GM23338 (cell line): ENCODE measurements around the gene ITPR2. TPM values are rescaled to one million over a fixed set of nuclear protein-coding genes. Genes with fewer than 3 reads are reported as not detected.
"Not testable (repeated sequence)": the region's sequence is repeated elsewhere in the genome, so short reads cannot be mapped to it uniquely, and the experiment has no call there.

Source experiments
- ATAC-seq: fragments of 200-7000 bp; cut with Tn5 transposase; 3 replicates; pipeline ENCODE4 v1.9.1; 2020
- DNase-seq: peaks from one replicate; pipeline ENCODE4 v3.0.0-alpha.2; 2015; ENCODE audit warnings: low spot score
- H2AFZ ChIP-seq: fragments of 200-600 bp; sonication (generic); 2 replicates; pipeline ENCODE4 v1.8.0; 2016; ENCODE audit warnings: antibody characterized with exemption, mild to moderate bottlenecking, moderate library complexity
- H3F3A ChIP-seq: fragments of 200-600 bp; sonication (generic); replicated peaks from 2 replicates; pipeline ENCODE4 v1.8.0; 2017; ENCODE audit warnings: antibody characterized with exemption, mixed run types, low read depth
- H3K27ac ChIP-seq: fragments of 200-600 bp; sonication (generic); 2 replicates; pipeline ENCODE4 v1.6.1; 2016; ENCODE audit warnings: low read depth
- H3K27me3 ChIP-seq: fragments of 200-600 bp; sonication (generic); 2 replicates; pipeline ENCODE4 v1.8.0; 2016; ENCODE audit warnings: mild to moderate bottlenecking, mixed run types, moderate library complexity; ENCODE audit not compliant: insufficient read depth
- H3K36me3 ChIP-seq: fragments of 200-600 bp; sonication (generic); 2 replicates; pipeline ENCODE4 v1.8.0; 2016; ENCODE audit warnings: mild to moderate bottlenecking; ENCODE audit not compliant: insufficient read depth
- H3K4me1 ChIP-seq: fragments of 200-600 bp; sonication (generic); 2 replicates; pipeline ENCODE4 v1.8.0; 2016; ENCODE audit warnings: mild to moderate bottlenecking, moderate library complexity; ENCODE audit not compliant: insufficient read depth
- H3K4me2 ChIP-seq: fragments of 200-600 bp; sonication (generic); 2 replicates; pipeline ENCODE4 v1.7.1; 2017; ENCODE audit warnings: mixed run types
- H3K4me3 ChIP-seq: fragments of 200-600 bp; sonication (generic); 2 replicates; pipeline ENCODE4 v1.6.1; 2016; ENCODE audit warnings: mixed run types
- H3K79me2 ChIP-seq: fragments of 200-600 bp; sonication (generic); replicated peaks from 2 replicates; pipeline ENCODE4 v1.8.0; 2017; ENCODE audit warnings: mild to moderate bottlenecking; ENCODE audit not compliant: insufficient read depth
- H3K9me2 ChIP-seq: fragments of 200-600 bp; sonication (generic); 2 replicates; pipeline ENCODE4 v1.8.0; 2017; ENCODE audit not compliant: insufficient read depth
- H4K20me1 ChIP-seq: fragments of 200-600 bp; sonication (generic); replicated peaks from 2 replicates; pipeline ENCODE4 v1.8.0; 2017; ENCODE audit warnings: mild to moderate bottlenecking; ENCODE audit not compliant: insufficient read depth
- H3K27ac Mint-ChIP-seq: 2 replicates; pipeline ENCODE4 v1.8.0; 2020; ENCODE audit warnings: inconsistent platforms, mild to moderate bottlenecking, moderate library complexity, mixed read lengths
- H3K27me3 Mint-ChIP-seq: 3 replicates; pipeline ENCODE4 v1.8.0; 2022; ENCODE audit warnings: low read depth, mild to moderate bottlenecking, moderate library complexity, mixed read lengths, inconsistent platforms; ENCODE audit not compliant: insufficient read depth, poor library complexity
- H3K36me3 Mint-ChIP-seq: 3 replicates; pipeline ENCODE4 v1.8.0; 2021; ENCODE audit warnings: low read depth, mild to moderate bottlenecking, inconsistent platforms, moderate library complexity, mixed read lengths
- H3K4me1 Mint-ChIP-seq: 3 replicates; pipeline ENCODE4 v1.8.0; 2020; ENCODE audit warnings: mild to moderate bottlenecking, inconsistent platforms, mixed read lengths
- H3K4me3 Mint-ChIP-seq: 3 replicates; pipeline ENCODE4 v1.8.0; 2021; ENCODE audit warnings: moderate library complexity, mild to moderate bottlenecking, inconsistent platforms, mixed read lengths
- H3K9me3 Mint-ChIP-seq: 3 replicates; pipeline ENCODE4 v1.8.0; 2020; ENCODE audit warnings: moderate library complexity, mild to moderate bottlenecking, inconsistent platforms, mixed read lengths
- CREB1 ChIP-seq: fragments of 250-450 bp; sonication (Bioruptor Pico); IDR thresholded peaks from 2 replicates; pipeline ENCODE4 v1.5.0; 2020; ENCODE audit warnings: low read depth, mild to moderate bottlenecking, moderate library complexity
- CTCF ChIP-seq, 2 experiments: fragments of 200-600 bp in 1 of 2; sonication (generic) in 1 of 2; conservative IDR thresholded peaks; 2 replicates each; pipeline versions ENCODE4 v1.5.1 to v1.6.1; 2016 to 2017; ENCODE audit warnings: antibody characterized with exemption in 2 of 2, low read depth in 2 of 2, mild to moderate bottlenecking in 2 of 2, moderate library complexity in 1 of 2
- ETS1 ChIP-seq: IDR thresholded peaks from 2 replicates; pipeline ENCODE4 v1.6.1; 2016; ENCODE audit warnings: antibody characterized with exemption
- EZH2 ChIP-seq: fragments of 200-600 bp; sonication (generic); IDR thresholded peaks from one replicate; pipeline ENCODE4 v1.8.0; 2017; ENCODE audit warnings: antibody characterized with exemption, mild to moderate bottlenecking, low read depth; ENCODE audit not compliant: unreplicated experiment
- EZH2phosphoT487 ChIP-seq: fragments of 200-600 bp; sonication (generic); IDR thresholded peaks from one replicate; pipeline ENCODE4 v1.8.1; 2018; ENCODE audit warnings: antibody characterized with exemption; ENCODE audit not compliant: unreplicated experiment
- JUNB ChIP-seq: IDR thresholded peaks from one replicate; pipeline ENCODE4 v1.6.1; 2016; ENCODE audit warnings: antibody characterized with exemption; ENCODE audit not compliant: unreplicated experiment
- NANOG ChIP-seq: IDR thresholded peaks from 2 replicates; pipeline ENCODE4 v1.6.1; 2016; ENCODE audit warnings: antibody characterized with exemption, borderline replicate concordance
- POLR2AphosphoS5 ChIP-seq: IDR thresholded peaks from 2 replicates; pipeline ENCODE4 v1.6.1; 2016; ENCODE audit warnings: antibody characterized with exemption, low read depth
- REST ChIP-seq: IDR thresholded peaks from one replicate; pipeline ENCODE4 v1.6.1; 2018; ENCODE audit warnings: antibody characterized with exemption; ENCODE audit not compliant: unreplicated experiment
- STAT1 ChIP-seq: IDR thresholded peaks from one replicate; pipeline ENCODE4 v1.6.1; 2016; ENCODE audit warnings: antibody characterized with exemption; ENCODE audit not compliant: unreplicated experiment
- ZNF114 ChIP-seq: fragments of 250-450 bp; sonication (Bioruptor Pico); IDR thresholded peaks from 2 replicates; pipeline ENCODE4 v1.5.0; 2020; ENCODE audit warnings: mild to moderate bottlenecking, moderate library complexity
- ZNF331 ChIP-seq: fragments of 250-450 bp; sonication (Bioruptor Pico); IDR thresholded peaks from 2 replicates; pipeline ENCODE4 v1.5.0; 2020; ENCODE audit warnings: low read depth, mild to moderate bottlenecking, moderate library complexity
- polyA plus RNA-seq: library from polyadenylated mRNA; unstranded; fragments of >200 nt; fragmentation: Nextera tagmentation; extraction: Ambion mirVana; gene quantifications from 2 replicates; pipeline ENCODE4 v1.2.1, GENCODE V29; 2016
- total RNA-seq: library from RNA; depleted of rRNA; stranded (reverse); fragments of >200 nt; shearing (Covaris generic); gene quantifications from 2 replicates; pipeline ENCODE4 v1.2.3, GENCODE V29; 2014

The ITPR2 gene
- total and polyA plus RNA-seq, 2 experiments from 2014 or later, result 44.5 to 65.2 TPM

- H3K36me3 Mint-ChIP-seq, H3K4me3 Mint-ChIP-seq, H3K36me3 ChIP-seq, H4K20me1 ChIP-seq, H3K27me3 ChIP-seq, H3K9me3 Mint-ChIP-seq, H3F3A ChIP-seq, DNase-seq, H2AFZ ChIP-seq, H3K9me2 ChIP-seq, H3K27ac ChIP-seq, H3K27me3 Mint-ChIP-seq, ATAC-seq, H3K27ac Mint-ChIP-seq, H3K4me3 ChIP-seq: not testable (repeated sequence)
- H3K4me1 ChIP-seq, result peaks cover 24% of the 10 kb centered on the region
- peaks cover 64% of the 10 kb centered on the region for H3K79me2 ChIP-seq
- peaks cover 18% of the 10 kb centered on the region for H3K4me1 Mint-ChIP-seq
- H3K4me2 ChIP-seq, result 0 out of 2 replicates have a peak overlapping the region, but pooled peaks have one; percentile 5
Measured at GRCh38 chr12:26729137-26729671, 103.8 kb downstream of the ITPR2 start.

GRCh38 chr12:26728205-26729050 is 104.6 kb downstream of the ITPR2 start:
- Mint-ChIP-seq H3K4me1 (peaks cover 16% of the 10 kb centered on the region; the same call in 2 of the 3 replicates), H3K9me3 (no peaks in the 10 kb centered on the region), H3K27me3 (no peaks in the 10 kb centered on the region), H3K27ac (no peak overlapping the region), H3K36me3 (no peaks in the 10 kb centered on the region), H3K4me3 (no peak overlapping the region)
- Histone ChIP-seq H3K9me2 (no peaks in the 10 kb centered on the region), H3K4me3 (no peak overlapping the region), H3K36me3 (no peaks in the 10 kb centered on the region), H2AFZ (no peak overlapping the region), H4K20me1 (0 out of 2 replicates have a peak, but pooled peaks cover 5% of the 10 kb centered on the region), H3K4me2 (no peak overlapping the region), H3K79me2 (peaks cover 56% of the 10 kb centered on the region), H3K27ac (0 out of 2 replicates have a peak overlapping the region, but pooled peaks have one; percentile 21), H3K27me3 (no peaks in the 10 kb centered on the region), H3F3A (no peaks in the 10 kb centered on the region), H3K4me1 (peaks cover 20% of the 10 kb centered on the region)
- ATAC-seq, result no peak
- no peak for DNase-seq
- no peak for TF ChIP-seq EZH2
- TF ChIP-seq REST, result no peak
- no peak for TF ChIP-seq ZNF114
- TF ChIP-seq NANOG, result no peak
- TF ChIP-seq STAT1, result no peak
- no peak for TF ChIP-seq CREB1 (CRISPR knock-in tag)
- no peak for TF ChIP-seq POLR2AphosphoS5
- TF ChIP-seq JUNB, result no peak
- no peak for TF ChIP-seq EZH2phosphoT487
- TF ChIP-seq ETS1, result no peak
- TF ChIP-seq ZNF331 (CRISPR knock-in tag), result no peak
- no peak for TF ChIP-seq CTCF (conservative IDR thresholded peaks at IDR 0.05; ENCODE audit: low read depth in 2 of 2)
